GM12878 (cell line): Measurements from ENCODE around the gene METTL17. TPM values are rescaled to one million over a fixed set of nuclear protein-coding genes. Genes with fewer than 3 reads are reported as not detected.

ENCODE experiments used
- ATF2 ChIP-seq: IDR thresholded peaks from 2 replicates; pipeline ENCODE4 v1.6.1; 2012; ENCODE audit warnings: low read length, inconsistent platforms
- BHLHE40 ChIP-seq, 2 experiments: fragments of 450-650 bp in 1 of 2; IDR thresholded peaks; 2 replicates each; pipeline ENCODE4 v1.6.1; 2011 to 2017; ENCODE audit warnings: low read depth in 2 of 2, borderline replicate concordance in 1 of 2, improper control_type of control experiment in 1 of 2, low read length in 1 of 2, mild to moderate bottlenecking in 1 of 2
- BRCA1 ChIP-seq: IDR thresholded peaks from 2 replicates; pipeline ENCODE4 v1.6.1; 2011; ENCODE audit warnings: low read depth, low read length, improper control_type of control experiment
- CBX3 ChIP-seq: fragments of 200-600 bp; sonication (generic); IDR thresholded peaks from 2 replicates; pipeline ENCODE4 v1.6.1; 2016; ENCODE audit warnings: low read depth, borderline replicate concordance
- CTCF ChIP-seq, 3 experiments: IDR thresholded peaks in 2 of 3; conservative IDR thresholded peaks in 1 of 3; 2 replicates each; pipeline ENCODE4 v1.5.1; 2011; ENCODE audit warnings: low read depth in 3 of 3, low read length in 3 of 3, mild to moderate bottlenecking in 3 of 3, control low read depth in 2 of 3, moderate library complexity in 2 of 3, inconsistent platforms in 1 of 3, mixed read lengths in 1 of 3; ENCODE audit not compliant: control insufficient read depth in 2 of 3, insufficient read depth in 1 of 3; ENCODE audit errors: extremely low read depth in 1 of 3
- ESRRA ChIP-seq: IDR thresholded peaks from 2 replicates; pipeline ENCODE4 v1.6.1; 2012; ENCODE audit warnings: mild to moderate bottlenecking, low read length, improper control_type of control experiment
- GATAD2B ChIP-seq: fragments of 450-650 bp; conservative IDR thresholded peaks from 2 replicates; pipeline ENCODE4 v1.6.1; 2017; ENCODE audit warnings: low read depth, mild to moderate bottlenecking, moderate library complexity
- HSF1 ChIP-seq: fragments of 150-350 bp; IDR thresholded peaks from 2 replicates; pipeline ENCODE4 v1.6.1; 2014; ENCODE audit warnings: mild to moderate bottlenecking, low read depth, low read length
- IKZF1 ChIP-seq: fragments of 450-650 bp; conservative IDR thresholded peaks from 2 replicates; pipeline ENCODE4 v1.6.1; 2017; ENCODE audit warnings: antibody characterized with exemption, mild to moderate bottlenecking
- IRF4 ChIP-seq: IDR thresholded peaks from 2 replicates; pipeline ENCODE4 v1.6.1; 2011; ENCODE audit warnings: low read depth, low read length
- LARP7 ChIP-seq: fragments of 450-650 bp; IDR thresholded peaks from 2 replicates; pipeline ENCODE4 v1.6.1; 2017; ENCODE audit warnings: mild to moderate bottlenecking
- NBN ChIP-seq: fragments of 450-650 bp; IDR thresholded peaks from 2 replicates; pipeline ENCODE4 v1.6.1; 2016
- NFYA ChIP-seq: IDR thresholded peaks from 2 replicates; pipeline ENCODE4 v1.6.1; 2011; ENCODE audit warnings: low read depth, mild to moderate bottlenecking, low read length, improper control_type of control experiment, borderline replicate concordance
- NFYB ChIP-seq: IDR thresholded peaks from 2 replicates; pipeline ENCODE4 v1.6.1; 2011; ENCODE audit warnings: low read depth, mild to moderate bottlenecking, low read length, improper control_type of control experiment, moderate library complexity; ENCODE audit not compliant: insufficient read depth
- PML ChIP-seq: IDR thresholded peaks from 2 replicates; pipeline ENCODE4 v1.6.1; 2012; ENCODE audit warnings: low read length, inconsistent platforms
- POLR2AphosphoS5 ChIP-seq: IDR thresholded peaks from 2 replicates; pipeline ENCODE4 v1.6.1; 2011; ENCODE audit warnings: mild to moderate bottlenecking, low read length, inconsistent platforms
- SIX5 ChIP-seq: IDR thresholded peaks from 2 replicates; pipeline ENCODE4 v1.6.1; 2011; ENCODE audit warnings: mild to moderate bottlenecking, low read depth, low read length, moderate library complexity; ENCODE audit not compliant: severe bottlenecking
- SMC3 ChIP-seq: IDR thresholded peaks from 2 replicates; pipeline ENCODE4 v1.6.1; 2011; ENCODE audit warnings: low read length, improper control_type of control experiment, borderline replicate concordance
- SRF ChIP-seq, 2 experiments: IDR thresholded peaks; 2 replicates each; pipeline ENCODE4 v1.6.1; 2011; ENCODE audit warnings: low read depth in 2 of 2, low read length in 2 of 2, mild to moderate bottlenecking in 1 of 2, moderate library complexity in 1 of 2
- STAT3 ChIP-seq: IDR thresholded peaks from 2 replicates; pipeline ENCODE4 v1.6.1; 2011; ENCODE audit warnings: low read depth, low read length, improper control_type of control experiment
- SUZ12 ChIP-seq: fragments of 200-600 bp; sonication (generic); IDR thresholded peaks from one replicate; pipeline ENCODE4 v1.6.1; 2018; ENCODE audit warnings: antibody characterized with exemption, mild to moderate bottlenecking; ENCODE audit not compliant: unreplicated experiment
- YY1 ChIP-seq: IDR thresholded peaks from 2 replicates; pipeline ENCODE4 v1.6.1; 2011; ENCODE audit warnings: low read depth, mild to moderate bottlenecking, low read length
- ZBTB4 ChIP-seq: fragments of 450-650 bp; formaldehyde crosslinking; IDR thresholded peaks from 2 replicates; pipeline ENCODE4 v1.4.0; 2022; ENCODE audit warnings: mild to moderate bottlenecking, moderate library complexity
- ZNF207 ChIP-seq: fragments of 450-650 bp; IDR thresholded peaks from 2 replicates; pipeline ENCODE4 v1.6.1; 2014; ENCODE audit warnings: antibody characterized with exemption, mild to moderate bottlenecking, borderline replicate concordance
- polyA plus RNA-seq, 11 experiments: library from polyadenylated mRNA; depleted of rRNA in 4 of 11; unstranded in 6 of 11; stranded (reverse) in 5 of 11; fragments of >200 nt; fragmentation: Nextera tagmentation in 4 of 11; fragmentation: Illumina TruSeq in 1 of 11; extraction: Ambion mirVana in 4 of 11; extraction: Trizol in 1 of 11; gene quantifications; 1 replicate in 1 of 11; 2 replicates in 10 of 11; pipeline versions ENCODE4 v1.2.1 to v1.2.3, GENCODE V29; 2011 to 2016; ENCODE audit warnings: inconsistent platforms in 2 of 11, missing spikeins in 2 of 11, low read depth in 1 of 11
- total RNA-seq, 4 experiments: library from RNA; depleted of rRNA in 3 of 4; stranded (reverse); fragments of >200 nt in 3 of 4; fragmentation: Illumina TruSeq in 1 of 4; extraction: Trizol in 1 of 4; gene quantifications; 2 replicates each; pipeline versions ENCODE4 v1.2.1 to v1.2.3, GENCODE V29; 2013 to 2021

METTL17 gene
- total and polyA plus RNA-seq, 10 of the 15 experiments (the other 5 are each of a cell fraction or from before 2014, with no cell fraction given) = 70.4 to 130 (median 97.5) TPM

GRCh38 chr14:20970983-20971704 lies 18.6 kb upstream of the METTL17 start (continued):
- TF ChIP-seq SMC3 (peak; percentile 56; the same call in 1 of the 2 replicates), ATF2 (no peak), SUZ12 (no peak), HSF1 (no peak), CTCF (IDR thresholded peaks at IDR 0.05 in 2 of 3, conservative IDR thresholded peaks at IDR 0.05 in 1 of 3; ENCODE audit: control insufficient read depth in 2 of 3, extremely low read depth in 1 of 3, insufficient read depth in 1 of 3, low read depth in 3 of 3, low read length in 3 of 3) (peak; percentile 87 to 98 (median 90)), YY1 (peak; percentile 55; the same call in 1 of the 2 replicates), NFYA (no peak), BRCA1 (no peak), CBX3 (no peak), ESRRA (no peak), LARP7 (no peak), IRF4 (no peak), ZBTB4 (CRISPR knock-in tag) (no peak), PML (no peak), NBN (no peak), GATAD2B (no peak), IKZF1 (peak; percentile 39; the same call in 1 of the 2 replicates), NFYB (no peak), STAT3 (no peak), ZNF207 (no peak), SIX5 (no peak), BHLHE40 (IDR thresholded peaks at IDR 0.05; ENCODE audit: borderline replicate concordance in 1 of 2, low read depth in 2 of 2, low read length in 1 of 2) (peak; percentile 35 to 69; a peak in 3 of 4 replicates), POLR2AphosphoS5 (no peak), SRF (IDR thresholded peaks at IDR 0.05; ENCODE audit: low read depth in 2 of 2, low read length in 2 of 2) (no peak)
